ENCODE results near the gene DUOXA1.

Gene DUOXA1

DNA sequence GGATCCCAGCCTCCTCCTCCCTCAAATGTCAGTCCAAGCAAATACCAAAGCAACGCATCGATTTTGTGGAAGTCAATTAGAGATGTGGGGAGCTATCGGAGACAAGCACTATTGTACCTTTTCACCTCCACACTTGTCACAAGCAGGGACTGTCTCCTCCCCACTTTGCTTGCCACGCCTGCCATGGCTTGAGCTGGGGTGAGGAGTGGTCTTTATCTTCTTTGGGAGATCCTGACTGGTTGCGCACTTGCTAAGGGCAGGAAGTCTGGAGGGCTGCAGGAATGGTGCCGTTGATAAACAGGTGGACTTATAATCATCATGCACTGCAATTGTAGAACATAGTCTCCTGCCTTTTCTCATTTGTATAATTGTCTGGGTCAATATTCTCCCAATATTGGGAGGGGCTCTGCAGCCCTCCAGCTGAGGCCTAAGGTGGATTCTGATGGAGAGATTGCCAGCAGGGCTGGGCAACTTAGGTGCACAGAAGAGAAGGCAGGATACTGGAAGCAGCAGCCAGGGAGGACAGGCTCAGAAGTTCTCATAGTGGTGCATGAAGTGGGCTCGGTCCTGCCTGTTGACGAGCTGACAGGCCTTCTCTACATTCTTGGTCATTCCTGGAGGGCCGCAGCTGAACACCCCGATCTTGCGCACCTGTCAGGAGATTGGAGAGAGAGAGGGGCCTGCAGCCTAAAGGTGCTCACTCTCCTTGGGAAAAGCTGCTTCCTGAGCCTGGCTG lies 35.9 kb downstream of the DUOXA1 start:
- H3K9me3 ChIP-seq (ENCODE audit: control insufficient read depth, insufficient read depth, low read depth, low read length), result no peaks in the 10 kb centered on the region
- H3K4me3 ChIP-seq (ENCODE audit: low read depth, low read length), result no peak overlapping the region
- TF ChIP-seq ZBTB20 (tag by site-specific recombination; IDR thresholded peaks at IDR 0.05) (no peak), ZNF654 (tag by site-specific recombination; IDR thresholded peaks at IDR 0.05; ENCODE audit: low read depth) (no peak), ZFP3 (tag by site-specific recombination; IDR thresholded peaks at IDR 0.05; ENCODE audit: low read depth) (no peak), ZFHX2 (tag by site-specific recombination; conservative IDR thresholded peaks at IDR 0.05) (no peak), ZNF248 (tag by site-specific recombination; IDR thresholded peaks at IDR 0.05) (no peak), GLIS2 (tag by site-specific recombination; IDR thresholded peaks at IDR 0.05) (no peak), ZNF677 (tag by site-specific recombination; IDR thresholded peaks at IDR 0.05) (no peak), ZNF19 (tag by site-specific recombination; IDR thresholded peaks at IDR 0.05; ENCODE audit: low read depth) (no peak), ZBTB21 (tag by site-specific recombination; IDR thresholded peaks at IDR 0.05) (no peak), ZSCAN4 (tag by site-specific recombination; IDR thresholded peaks at IDR 0.05) (no peak), ZBTB49 (tag by site-specific recombination; IDR thresholded peaks at IDR 0.05; ENCODE audit: low read depth) (no peak), ZNF776 (tag by site-specific recombination; IDR thresholded peaks at IDR 0.05; ENCODE audit: borderline replicate concordance) (no peak), ZNF624 (tag by site-specific recombination; IDR thresholded peaks at IDR 0.05) (no peak), WT1 (tag by site-specific recombination; IDR thresholded peaks at IDR 0.05) (no peak), ZNF157 (tag by site-specific recombination; IDR thresholded peaks at IDR 0.05) (no peak), ZNF112 (tag by site-specific recombination; IDR thresholded peaks at IDR 0.05) (no peak), PRDM2 (tag by site-specific recombination; IDR thresholded peaks at IDR 0.05; ENCODE audit: borderline replicate concordance) (no peak), TRIM28 (IDR thresholded peaks at IDR 0.05; ENCODE audit: borderline replicate concordance, low read length) (no peak)
- TF ChIP-seq, protein P1, sequence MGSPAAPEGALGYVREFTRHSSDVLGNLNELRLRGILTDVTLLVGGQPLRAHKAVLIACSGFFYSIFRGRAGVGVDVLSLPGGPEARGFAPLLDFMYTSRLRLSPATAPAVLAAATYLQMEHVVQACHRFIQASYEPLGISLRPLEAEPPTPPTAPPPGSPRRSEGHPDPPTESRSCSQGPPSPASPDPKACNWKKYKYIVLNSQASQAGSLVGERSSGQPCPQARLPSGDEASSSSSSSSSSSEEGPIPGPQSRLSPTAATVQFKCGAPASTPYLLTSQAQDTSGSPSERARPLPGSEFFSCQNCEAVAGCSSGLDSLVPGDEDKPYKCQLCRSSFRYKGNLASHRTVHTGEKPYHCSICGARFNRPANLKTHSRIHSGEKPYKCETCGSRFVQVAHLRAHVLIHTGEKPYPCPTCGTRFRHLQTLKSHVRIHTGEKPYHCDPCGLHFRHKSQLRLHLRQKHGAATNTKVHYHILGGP (tag by site-specific recombination; IDR thresholded peaks at IDR 0.05), result no peak
- TF ChIP-seq, protein P2, sequence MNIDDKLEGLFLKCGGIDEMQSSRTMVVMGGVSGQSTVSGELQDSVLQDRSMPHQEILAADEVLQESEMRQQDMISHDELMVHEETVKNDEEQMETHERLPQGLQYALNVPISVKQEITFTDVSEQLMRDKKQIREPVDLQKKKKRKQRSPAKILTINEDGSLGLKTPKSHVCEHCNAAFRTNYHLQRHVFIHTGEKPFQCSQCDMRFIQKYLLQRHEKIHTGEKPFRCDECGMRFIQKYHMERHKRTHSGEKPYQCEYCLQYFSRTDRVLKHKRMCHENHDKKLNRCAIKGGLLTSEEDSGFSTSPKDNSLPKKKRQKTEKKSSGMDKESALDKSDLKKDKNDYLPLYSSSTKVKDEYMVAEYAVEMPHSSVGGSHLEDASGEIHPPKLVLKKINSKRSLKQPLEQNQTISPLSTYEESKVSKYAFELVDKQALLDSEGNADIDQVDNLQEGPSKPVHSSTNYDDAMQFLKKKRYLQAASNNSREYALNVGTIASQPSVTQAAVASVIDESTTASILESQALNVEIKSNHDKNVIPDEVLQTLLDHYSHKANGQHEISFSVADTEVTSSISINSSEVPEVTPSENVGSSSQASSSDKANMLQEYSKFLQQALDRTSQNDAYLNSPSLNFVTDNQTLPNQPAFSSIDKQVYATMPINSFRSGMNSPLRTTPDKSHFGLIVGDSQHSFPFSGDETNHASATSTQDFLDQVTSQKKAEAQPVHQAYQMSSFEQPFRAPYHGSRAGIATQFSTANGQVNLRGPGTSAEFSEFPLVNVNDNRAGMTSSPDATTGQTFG (tag by site-specific recombination; IDR thresholded peaks at IDR 0.05; ENCODE audit: borderline replicate concordance), result no peak
- POLR2A ChIA-PET, result interaction anchor here (0.6 kb wide), 1 partner anchor 125 kb away, joined by 4 read pairs; no protein-coding TSS in a partner anchor
- H3K27ac ChIP-seq (ENCODE audit: extremely low read depth, low read depth, low read length), result no peak overlapping the region
- no peaks in the 10 kb centered on the region for H3K36me3 ChIP-seq (ENCODE audit: control insufficient read depth in 2 of 2, insufficient read depth in 1 of 2, low read length in 2 of 2)
- peaks cover 2% of the 10 kb centered on the region; the same call in 1 of the 2 replicates for H3K4me1 ChIP-seq (ENCODE audit: control insufficient read depth, insufficient read depth, low read length)
- CTCF ChIA-PET, result interaction anchor here (0.7 to 1.7 kb wide), 3 partner anchors 22 to 295 kb away, joined by 3 to 5 read pairs (median 3); no protein-coding TSS in a partner anchor

Measured in HEK293 (cell line).